ENCODE data around the gene GRIK4. TPM values are rescaled to one million over a fixed set of nuclear protein-coding genes. Genes with fewer than 3 reads are reported as not detected.

Gene GRIK4
- total RNA-seq, 1 experiment from 2014 or later = not detected

- DNase-seq (ENCODE audit: low read depth) = no peak
These were observed 151.6 kb downstream of the GRIK4 start for GRCh38 chr11:120663142-120663541.

GRCh38 chr11:120666121-120666639 is 154.6 kb downstream of the GRIK4 start:
- DNase-seq (ENCODE audit: low read depth) = no peak

GRCh38 chr11:120667281-120667680 is 155.7 kb downstream of the GRIK4 start:
- no peak for DNase-seq (ENCODE audit: low read depth)

- no peak for DNase-seq (ENCODE audit: low read depth)
These were observed 156.4 kb downstream of the GRIK4 start for GRCh38 chr11:120667934-120668333.

GRCh38 chr11:120668537-120668936 is 157.0 kb downstream of the GRIK4 start:
- DNase-seq (ENCODE audit: low read depth) = no peak

- no peak for DNase-seq (ENCODE audit: low read depth)
These were observed 163.0 kb downstream of the GRIK4 start for GRCh38 chr11:120674542-120674941.

GRCh38 chr11:120675171-120675570 is 163.6 kb downstream of the GRIK4 start:
- DNase-seq (ENCODE audit: low read depth) = no peak

- no peak for DNase-seq (ENCODE audit: low read depth)
These were observed 165.4 kb downstream of the GRIK4 start for GRCh38 chr11:120676991-120677390.

- DNase-seq (ENCODE audit: low read depth) = no peak
These were observed 168.8 kb downstream of the GRIK4 start for GRCh38 chr11:120680322-120680721.

- DNase-seq (ENCODE audit: low read depth) = no peak
These were observed 170.1 kb downstream of the GRIK4 start for GRCh38 chr11:120681434-120682331.

GRCh38 chr11:120682332-120682649 is 170.7 kb downstream of the GRIK4 start:
- no peak for DNase-seq (ENCODE audit: low read depth)

- DNase-seq (ENCODE audit: low read depth) = no peak
These were observed 171.3 kb downstream of the GRIK4 start for GRCh38 chr11:120682866-120683265.

GRCh38 chr11:120686516-120686915 is 175.0 kb downstream of the GRIK4 start:
- DNase-seq (ENCODE audit: low read depth) = no peak

GRCh38 chr11:120688163-120688562 is 176.6 kb downstream of the GRIK4 start:
- no peak for DNase-seq (ENCODE audit: low read depth)

GRCh38 chr11:120689596-120690275 is 178.2 kb downstream of the GRIK4 start:
- no peak for DNase-seq (ENCODE audit: low read depth)

GRCh38 chr11:120690406-120690805 is 178.9 kb downstream of the GRIK4 start:
- DNase-seq (ENCODE audit: low read depth) = no peak

- no peak for DNase-seq (ENCODE audit: low read depth)
These were observed 183.2 kb downstream of the GRIK4 start for GRCh38 chr11:120694726-120695125.

- DNase-seq (ENCODE audit: low read depth) = no peak
These were observed 183.9 kb downstream of the GRIK4 start for GRCh38 chr11:120695426-120695825.

GRCh38 chr11:120695939-120696338 is 184.4 kb downstream of the GRIK4 start:
- no peak for DNase-seq (ENCODE audit: low read depth)

- DNase-seq (ENCODE audit: low read depth) = no peak
These were observed 185.2 kb downstream of the GRIK4 start for GRCh38 chr11:120696597-120697218.

- DNase-seq (ENCODE audit: low read depth) = no peak
These were observed 187.4 kb downstream of the GRIK4 start for GRCh38 chr11:120698918-120699317.

- DNase-seq (ENCODE audit: low read depth) = no peak
These were observed 191.1 kb downstream of the GRIK4 start for GRCh38 chr11:120702656-120703055.
